Esophagus muscularis mucosa (tissue), 4 donors: ENCODE results near the gene TBC1D24. TPM values are rescaled to one million over a fixed set of nuclear protein-coding genes. Genes with fewer than 3 reads are reported as not detected.

ENCODE experiments used
- DNase-seq: peaks from one replicate; pipeline ENCODE4 v3.0.0-alpha.2; 2017; ENCODE audit errors: extremely low spot score
- H3K27ac ChIP-seq, 4 donors: fragments of 200-600 bp; sonication (generic); replicated peaks in 1 of 4; 1 replicate in 3 of 4; 2 replicates in 1 of 4; pipeline ENCODE4 v1.5.1; 2016 to 2019; ENCODE audit warnings: mild to moderate bottlenecking in 1 of 4
- H3K27me3 ChIP-seq, 4 donors: fragments of 200-600 bp; sonication (generic); one replicate each; pipeline versions ENCODE4 v1.5.1 to v1.6.0; 2016 to 2019
- H3K36me3 ChIP-seq, 4 donors: fragments of 200-600 bp; sonication (generic); one replicate each; pipeline ENCODE4 v1.5.1; 2016 to 2019
- H3K4me1 ChIP-seq, 4 donors: fragments of 200-600 bp; sonication (generic); one replicate each; pipeline ENCODE4 v1.5.1; 2016 to 2019
- H3K4me3 ChIP-seq, 4 donors: fragments of 200-600 bp; sonication (generic); 1 replicate in 2 of 4; 2 replicates in 2 of 4; pipeline ENCODE4 v1.5.1; 2016 to 2019; ENCODE audit warnings: mild to moderate bottlenecking in 4 of 4, moderate library complexity in 1 of 4
- H3K9me3 ChIP-seq, 4 donors: fragments of 200-600 bp; sonication (generic); 1 replicate in 3 of 4; 2 replicates in 1 of 4; pipeline ENCODE4 v1.5.1; 2016 to 2019
- CTCF ChIP-seq, 3 experiments: fragments of 200-600 bp in 2 of 3; fragments of 450-650 bp in 1 of 3; sonication (generic) in 2 of 3; IDR thresholded peaks; one replicate each; pipeline ENCODE4 v1.5.1; 2017 to 2019; ENCODE audit warnings: antibody characterized with exemption in 3 of 3, mild to moderate bottlenecking in 2 of 3, moderate library complexity in 1 of 3
- EP300 ChIP-seq: sonication (generic); formaldehyde crosslinking; IDR thresholded peaks from one replicate; pipeline ENCODE4 v1.6.1; 2017; ENCODE audit warnings: antibody characterized with exemption
- POLR2A ChIP-seq: fragments of 450-650 bp; IDR thresholded peaks from one replicate; pipeline ENCODE4 v1.6.1; 2017; ENCODE audit warnings: antibody characterized with exemption, moderate library complexity, mild to moderate bottlenecking, low read depth
- POLR2AphosphoS5 ChIP-seq, 2 donors: sonication (generic); formaldehyde crosslinking; IDR thresholded peaks; one replicate each; pipeline ENCODE4 v1.6.1; 2017; ENCODE audit warnings: antibody characterized with exemption in 2 of 2
- WGBS: methylation state at CpG from one replicate; pipeline ENCODE4 v1.1.5; 2018; 5-methylcytosine and 5-hydroxymethylcytosine counted together
- intact Hi-C: fragments of 100-400 bp; cut with DNase I; formaldehyde crosslinking; loops from one replicate; pipeline ENCODE4 v1.15.1; 2023
- total RNA-seq, 4 donors: library from RNA; depleted of rRNA; stranded (reverse); fragments of >200 nt; gene quantifications; one replicate each; pipeline versions ENCODE4 v1.1.0 to v1.2.1, GENCODE V29; 2016

Gene TBC1D24
- total RNA-seq, 4 donors from 2014 or later: 7.0 to 14.1 (median 11.5) TPM

- TF ChIP-seq EP300 (no peak), CTCF (IDR thresholded peaks at IDR 0.05) (no peak), POLR2AphosphoS5 (IDR thresholded peaks at IDR 0.05) (no peak), POLR2A (no peak)
- DNase-seq: no peak
Observed at GRCh38 chr16:2487903-2488531, 13.1 kb downstream of the TBC1D24 start.

DNA sequence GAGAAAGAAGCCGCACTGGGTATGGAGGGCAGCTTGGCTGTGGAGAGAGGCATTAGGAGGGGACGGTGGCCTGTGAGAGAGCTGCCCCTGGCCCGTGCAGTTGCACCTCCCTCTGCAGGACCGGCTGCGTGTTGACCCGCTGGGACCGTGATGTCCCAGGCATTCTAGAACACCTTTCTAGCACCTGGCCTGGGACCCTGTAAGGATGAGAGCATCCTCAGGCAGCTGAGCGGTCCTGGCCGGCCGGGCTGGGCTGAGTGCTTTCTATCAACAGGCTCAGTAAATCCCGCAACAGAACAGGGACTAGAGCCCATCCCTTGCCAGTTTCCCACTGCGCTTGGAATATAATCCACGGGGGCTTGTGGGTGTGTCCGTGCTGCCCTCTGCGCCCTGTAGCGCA lies 14.7 kb downstream of the TBC1D24 start:
- TF ChIP-seq CTCF (IDR thresholded peaks at IDR 0.05) (no peak), POLR2A (no peak), EP300 (no peak), POLR2AphosphoS5 (IDR thresholded peaks at IDR 0.05) (no peak)
- intact Hi-C loops: no loop called here
- Histone ChIP-seq H3K4me1 (peaks cover 11 to 24% (median 14%) of the 10 kb centered on the region in 4 donors), H3K4me3 (no peak overlapping the region), H3K9me3 (no peaks in the 10 kb centered on the region), H3K27me3 (no peaks in the 10 kb centered on the region), H3K27ac (no peak overlapping the region), H3K36me3 (peaks cover 0 to 16% (median 5%) of the 10 kb centered on the region in 4 donors)
- 92% methylated on average over 7 of the region's 16 CpGs for WGBS
- DNase-seq: no peak

More at GRCh38 chr16:2487903-2488531, 13.1 kb downstream of the TBC1D24 start:
- no peaks in the 10 kb centered on the region for H3K27me3 ChIP-seq
- intact Hi-C loops: no loop called here
- H3K36me3 ChIP-seq: peaks cover 0 to 16% (median 5%) of the 10 kb centered on the region in 4 donors
- no peak overlapping the region for H3K4me3 ChIP-seq
- 68% methylated on average over 13 of the region's 15 CpGs for WGBS
- peaks cover 17 to 40% (median 27%) of the 10 kb centered on the region in 4 donors for H3K4me1 ChIP-seq
- no peaks in the 10 kb centered on the region for H3K9me3 ChIP-seq
- no peak overlapping the region for H3K27ac ChIP-seq

DNA sequence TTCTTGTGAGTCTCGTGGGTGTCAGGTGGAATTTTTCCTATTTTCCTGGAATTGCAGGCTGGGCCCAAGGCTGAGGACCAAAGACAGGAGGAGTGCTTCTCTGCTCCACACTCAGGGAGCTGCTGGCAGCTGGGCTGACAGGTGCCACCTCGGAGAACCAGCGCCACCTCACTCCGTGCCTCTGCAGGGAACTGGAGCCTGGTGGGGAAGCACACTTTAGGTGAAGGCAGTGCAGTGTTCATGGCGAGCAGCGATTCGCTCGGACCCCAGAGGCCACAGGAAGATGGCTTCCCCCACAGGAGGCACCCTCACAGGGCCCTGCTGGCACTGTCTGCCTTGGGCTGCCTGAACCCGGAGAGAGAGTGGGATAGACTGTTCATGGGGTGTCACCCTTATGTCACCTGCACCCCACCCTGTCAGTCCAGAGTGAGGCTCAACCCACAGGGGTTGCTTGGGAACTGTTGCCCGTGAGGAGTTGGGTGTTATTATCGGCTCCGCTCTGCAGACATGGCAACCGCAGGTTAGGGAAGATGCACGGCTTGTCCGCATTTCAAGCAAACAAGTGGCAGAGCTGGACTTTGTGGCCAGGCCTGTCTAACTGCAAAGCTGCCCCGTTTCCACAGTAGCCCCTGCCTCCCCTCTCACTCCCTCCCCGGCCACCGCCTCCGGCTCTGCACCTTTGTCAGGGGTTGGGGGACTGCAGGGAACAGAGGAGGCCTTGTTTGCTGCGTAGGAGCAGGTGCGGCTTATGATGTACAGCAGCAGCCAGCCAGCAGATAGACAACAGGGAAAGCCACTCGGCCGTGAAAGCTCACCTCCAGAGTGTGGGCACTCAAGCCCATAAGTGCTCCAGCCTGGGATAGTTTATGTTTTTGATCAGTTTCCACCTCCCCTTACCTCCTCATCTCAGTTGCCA lies 15.5 kb downstream of the TBC1D24 start:
- H3K36me3 ChIP-seq: peaks cover 0 to 16% (median 5%) of the 10 kb centered on the region in 4 donors
- peaks cover 7 to 17% (median 13%) of the 10 kb centered on the region in 4 donors for H3K4me1 ChIP-seq
- H3K9me3 ChIP-seq: no peaks in the 10 kb centered on the region
- no peak for DNase-seq
- no peaks in the 10 kb centered on the region for H3K27me3 ChIP-seq
- intact Hi-C loops: no loop called here
- H3K4me3 ChIP-seq: no peak overlapping the region
- TF ChIP-seq EP300 (no peak), CTCF (IDR thresholded peaks at IDR 0.05) (no peak), POLR2AphosphoS5 (IDR thresholded peaks at IDR 0.05) (no peak), POLR2A (no peak)
- H3K27ac ChIP-seq: no peak overlapping the region
- WGBS: 91% methylated on average over 19 of the region's 23 CpGs

DNA sequence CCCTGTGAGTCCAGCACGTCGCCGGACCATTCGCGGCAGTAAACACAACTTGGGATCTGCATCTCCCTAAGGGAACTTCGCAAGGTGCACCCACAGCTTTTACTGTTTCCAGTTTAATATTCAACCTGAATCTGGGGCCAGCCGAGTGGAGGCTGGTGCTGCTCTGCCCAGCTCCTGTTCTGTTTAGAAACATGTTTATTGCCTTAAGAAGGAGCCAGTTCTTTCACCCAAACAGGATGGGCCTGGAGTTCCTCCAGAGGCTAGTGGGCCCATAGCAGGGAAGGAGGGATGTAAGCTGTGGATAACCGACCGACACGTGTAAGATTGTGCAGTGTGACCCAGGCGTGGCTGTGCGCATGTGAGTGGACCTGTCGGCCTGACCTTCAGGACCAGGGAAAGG lies 17.4 kb downstream of the TBC1D24 start:
- peaks cover 13 to 24% (median 18%) of the 10 kb centered on the region in 4 donors for H3K36me3 ChIP-seq
- H3K4me3 ChIP-seq: no peak overlapping the region
- intact Hi-C loops: no loop called here
- no peaks in the 10 kb centered on the region for H3K9me3 ChIP-seq
- H3K27ac ChIP-seq: no peak overlapping the region
- peaks cover 5 to 8% (median 7%) of the 10 kb centered on the region in 4 donors for H3K4me1 ChIP-seq
- TF ChIP-seq POLR2AphosphoS5 (IDR thresholded peaks at IDR 0.05) (no peak), CTCF (IDR thresholded peaks at IDR 0.05) (no peak), EP300 (no peak), POLR2A (no peak)
- WGBS: 88% methylated on average over 7 of the region's 13 CpGs
- DNase-seq: no peak
- no peaks in the 10 kb centered on the region for H3K27me3 ChIP-seq
